Muscle of leg (tissue), 11 donors: Measurements from ENCODE around the gene TMEM41B. TPM values are rescaled to one million over a fixed set of nuclear protein-coding genes. Genes with fewer than 3 reads are reported as not detected.

Experiments
- DNase-seq: peaks from one replicate; pipeline ENCODE4 v3.0.0; 2013
- H3K27ac ChIP-seq: one replicate; pipeline ENCODE4 v1.5.1; 2013; ENCODE audit warnings: mild to moderate bottlenecking, low read length, control low read depth
- H3K27me3 ChIP-seq: one replicate; pipeline ENCODE4 v1.6.1; 2013; ENCODE audit warnings: low read length; ENCODE audit not compliant: control insufficient read depth, insufficient read depth
- H3K36me3 ChIP-seq: one replicate; pipeline ENCODE4 v1.6.1; 2013; ENCODE audit warnings: low read length; ENCODE audit not compliant: control insufficient read depth, insufficient read depth
- H3K4me1 ChIP-seq: one replicate; pipeline ENCODE4 v1.6.1; 2013; ENCODE audit warnings: low read length; ENCODE audit not compliant: control insufficient read depth, insufficient read depth
- H3K4me3 ChIP-seq: one replicate; pipeline ENCODE4 v1.5.1; 2013; ENCODE audit warnings: low read length, control low read depth
- H3K9me3 ChIP-seq: replicated peaks from 2 replicates; pipeline ENCODE4 v1.6.1; 2013; ENCODE audit warnings: low read depth, low read length; ENCODE audit not compliant: control insufficient read depth
- WGBS: methylation state at CpG from one replicate; pipeline ENCODE4 v1.1.5; 2013; ENCODE audit warnings: missing lambda C conversion rate; ENCODE audit not compliant: insufficient coverage; 5-methylcytosine and 5-hydroxymethylcytosine counted together
- polyA plus RNA-seq, 8 donors: library from polyadenylated mRNA; unstranded; fragments of 120-200 nt; gene quantifications; one replicate each; pipeline versions ENCODE4 v1.2.1 to v1.2.3, GENCODE V29; 2013; ENCODE audit warnings: inconsistent platforms in 1 of 8, low replicate concordance in 1 of 8; ENCODE audit not compliant: insufficient read length in 8 of 8, insufficient read depth in 1 of 8
- total RNA-seq: library from RNA; stranded (reverse); fragments of 120-200 nt; gene quantifications from one replicate; pipeline ENCODE4 v1.2.4, GENCODE V29; 2013

Gene TMEM41B
- total and polyA plus RNA-seq, 9 donors = 10.7 to 16.7 (median 13.9) TPM

DNA sequence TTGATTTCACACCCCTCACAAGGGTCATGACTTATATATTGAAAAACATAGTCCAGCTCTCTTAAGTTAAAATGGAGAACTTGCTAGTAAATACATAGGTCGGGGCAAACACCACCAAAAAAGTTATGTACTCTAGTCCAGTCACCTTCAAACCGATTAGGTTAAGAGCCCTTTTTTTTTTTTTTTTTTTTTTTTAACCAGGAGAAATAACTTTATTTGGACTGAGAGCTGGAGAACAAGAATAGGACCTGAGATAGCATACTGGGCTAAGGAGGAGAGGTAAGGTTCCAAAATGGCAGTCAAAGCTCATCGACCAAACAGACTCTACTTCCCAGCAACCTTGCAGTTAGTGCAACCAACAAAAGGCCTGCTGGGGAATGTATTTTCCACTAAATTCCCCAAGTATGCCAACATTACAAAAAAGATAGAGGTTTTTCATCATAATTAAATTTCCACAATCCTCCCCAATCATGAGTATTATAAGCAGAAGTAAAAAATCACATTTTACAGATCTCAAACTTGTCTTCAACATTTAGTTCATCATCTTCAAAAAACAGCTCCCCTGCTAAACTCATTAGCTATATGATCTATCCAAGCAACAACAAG lies 3.8 kb downstream of the TMEM41B start:
- H3K4me1 ChIP-seq = peaks cover 8% of the 10 kb centered on the region
- DNase-seq = peak; percentile 33
- H3K27ac ChIP-seq = no peak overlapping the region
- no CpG with 5 or more reads among the region's 3 CpGs for WGBS
- H3K4me3 ChIP-seq = no peak overlapping the region
- no peaks in the 10 kb centered on the region for H3K9me3 ChIP-seq
- H3K27me3 ChIP-seq = peaks cover 2% of the 10 kb centered on the region
- H3K36me3 ChIP-seq = no peaks in the 10 kb centered on the region

DNA sequence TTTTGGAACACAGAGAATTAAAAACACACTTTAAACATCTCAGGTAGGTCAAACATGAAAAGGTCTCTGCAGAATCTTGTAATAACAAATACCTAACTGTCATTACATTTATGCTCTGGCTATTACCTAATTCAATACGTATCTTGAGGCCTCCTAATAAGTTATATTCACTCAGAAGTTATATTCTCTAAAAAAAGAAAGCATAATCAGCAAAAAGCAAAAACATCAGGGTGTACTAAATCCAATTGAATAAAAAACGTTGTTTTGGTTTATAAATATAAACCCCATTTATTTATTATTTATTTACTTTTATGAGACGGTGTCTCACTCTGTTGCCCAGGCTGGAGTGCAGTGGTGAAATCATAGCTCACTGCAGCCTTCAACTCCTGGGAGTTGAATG lies 10.2 kb downstream of the TMEM41B start:
- H3K4me1 ChIP-seq = no peaks in the 10 kb centered on the region
- H3K27me3 ChIP-seq = no peaks in the 10 kb centered on the region
- H3K27ac ChIP-seq = no peak overlapping the region
- no peak overlapping the region for H3K4me3 ChIP-seq
- no peak for DNase-seq
- WGBS = no CpG with 5 or more reads among the region's 3 CpGs
- no peaks in the 10 kb centered on the region for H3K36me3 ChIP-seq
- no peaks in the 10 kb centered on the region for H3K9me3 ChIP-seq

DNA sequence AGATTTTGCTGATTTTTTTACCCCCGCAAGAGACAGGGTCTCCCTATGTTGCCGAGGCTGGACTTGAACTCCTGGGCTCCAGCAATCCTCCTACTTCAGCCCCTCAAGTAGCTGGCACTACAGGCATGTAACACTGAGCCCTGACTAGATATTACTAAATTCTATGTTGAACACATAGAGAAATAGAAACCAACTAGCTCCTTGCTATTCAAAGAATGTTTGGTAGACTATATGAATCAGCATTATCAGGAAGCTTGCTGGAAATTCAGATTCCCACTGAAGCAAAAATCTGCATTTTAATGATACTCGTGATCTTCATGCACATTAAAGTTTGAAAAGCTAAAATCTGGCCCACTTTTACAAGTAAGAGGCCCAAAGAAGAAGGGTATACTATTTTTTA lies 11.9 kb downstream of the TMEM41B start:
- H3K36me3 ChIP-seq = peaks cover 6% of the 10 kb centered on the region
- H3K27me3 ChIP-seq = no peaks in the 10 kb centered on the region
- no peak overlapping the region for H3K4me3 ChIP-seq
- no peak for DNase-seq
- no peaks in the 10 kb centered on the region for H3K4me1 ChIP-seq
- no peak overlapping the region for H3K27ac ChIP-seq
- H3K9me3 ChIP-seq = no peaks in the 10 kb centered on the region
- WGBS = no CpG with 5 or more reads among the region's 3 CpGs

DNA sequence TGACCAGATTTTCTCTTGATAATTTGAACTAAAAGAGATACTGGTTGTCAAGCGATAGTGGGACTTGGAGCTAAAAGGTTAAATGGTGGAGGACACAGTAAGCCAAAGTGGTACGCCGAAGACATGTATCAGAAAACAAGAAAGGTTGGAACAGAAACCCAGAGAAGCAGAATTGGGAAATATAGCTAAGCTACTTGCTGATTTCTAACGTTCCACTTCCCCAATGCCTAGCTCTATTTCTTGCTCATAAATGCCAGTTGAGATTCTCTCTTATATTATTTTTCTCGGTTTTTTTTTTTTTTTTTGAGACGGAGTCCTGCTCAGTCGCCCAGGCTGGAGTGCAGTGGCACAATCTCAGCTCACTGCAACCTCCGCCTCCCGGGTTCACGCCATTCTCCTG lies 12.7 kb downstream of the TMEM41B start:
- H3K27ac ChIP-seq = no peak overlapping the region
- H3K4me3 ChIP-seq = no peak overlapping the region
- 79% methylated on average over 2 of the region's 10 CpGs for WGBS
- DNase-seq = no peak
- no peaks in the 10 kb centered on the region for H3K9me3 ChIP-seq
- H3K4me1 ChIP-seq = no peaks in the 10 kb centered on the region
- H3K27me3 ChIP-seq = no peaks in the 10 kb centered on the region
- H3K36me3 ChIP-seq = peaks cover 12% of the 10 kb centered on the region

DNA sequence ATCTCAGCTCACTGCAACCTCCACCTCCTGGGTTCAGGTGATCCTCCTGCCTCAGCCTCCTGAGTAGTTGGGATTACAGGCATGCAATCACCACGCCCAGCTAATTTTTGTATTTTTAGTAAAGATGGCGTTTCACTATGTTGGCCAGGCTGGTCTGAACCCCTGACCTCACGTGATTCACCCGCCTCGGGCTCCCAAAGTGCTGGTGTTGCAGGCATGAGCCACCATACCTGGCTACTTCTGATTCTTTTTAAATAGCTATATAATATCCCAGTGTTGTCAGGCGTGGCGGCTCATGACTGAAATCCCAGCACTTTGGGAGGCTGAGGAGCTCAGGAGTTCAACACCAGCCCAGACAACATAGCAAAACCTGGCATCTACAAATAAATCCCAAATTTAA lies 20.7 kb downstream of the TMEM41B start:
- no peak overlapping the region for H3K4me3 ChIP-seq
- no peaks in the 10 kb centered on the region for H3K27me3 ChIP-seq
- WGBS = 90% methylated on average over 2 of the region's 7 CpGs
- no peak overlapping the region for H3K27ac ChIP-seq
- H3K36me3 ChIP-seq = peaks cover 30% of the 10 kb centered on the region
- DNase-seq = no peak
- H3K4me1 ChIP-seq = no peaks in the 10 kb centered on the region
- no peaks in the 10 kb centered on the region for H3K9me3 ChIP-seq

DNA sequence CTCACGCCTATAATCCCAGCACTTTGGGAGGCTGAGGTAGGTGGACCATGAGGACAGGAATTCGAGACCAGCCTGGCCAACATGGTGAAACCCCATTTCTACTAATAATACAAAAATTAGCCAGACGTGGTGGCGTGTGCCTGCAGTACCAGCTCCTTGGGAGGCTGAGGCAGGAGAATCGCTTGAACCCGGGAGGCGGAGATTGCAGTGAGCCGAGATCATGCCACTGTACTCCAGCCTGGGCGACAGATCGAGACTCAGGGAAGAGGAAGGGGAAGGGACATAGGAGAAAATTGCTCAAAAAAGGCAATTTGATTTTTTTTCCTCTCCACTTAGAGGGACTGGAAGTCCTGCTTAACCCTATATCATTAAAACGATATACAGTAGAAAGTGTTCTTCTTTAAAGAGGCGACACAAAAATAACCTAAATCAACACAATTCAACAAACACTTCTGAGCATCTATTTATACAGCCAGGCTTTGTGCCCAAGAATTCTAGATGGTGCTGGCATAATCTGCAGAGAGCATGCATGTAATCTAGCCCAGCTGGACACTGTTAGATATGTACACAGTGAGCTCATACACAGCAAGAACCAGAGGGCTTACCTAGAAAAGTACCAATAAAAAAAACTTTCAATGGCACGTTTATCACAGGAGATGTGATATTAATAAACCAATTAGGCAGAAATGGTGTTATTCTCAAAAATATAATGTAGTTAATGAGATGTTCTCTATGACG lies 28.4 kb downstream of the TMEM41B start:
- no peaks in the 10 kb centered on the region for H3K9me3 ChIP-seq
- H3K27ac ChIP-seq = no peak overlapping the region
- DNase-seq = no peak
- H3K36me3 ChIP-seq = peaks cover 14% of the 10 kb centered on the region
- no peak overlapping the region for H3K4me3 ChIP-seq
- whole genome bisulfite sequencing = 96% methylated on average over 7 of the region's 14 CpGs
- no peaks in the 10 kb centered on the region for H3K4me1 ChIP-seq
- no peaks in the 10 kb centered on the region for H3K27me3 ChIP-seq

DNA sequence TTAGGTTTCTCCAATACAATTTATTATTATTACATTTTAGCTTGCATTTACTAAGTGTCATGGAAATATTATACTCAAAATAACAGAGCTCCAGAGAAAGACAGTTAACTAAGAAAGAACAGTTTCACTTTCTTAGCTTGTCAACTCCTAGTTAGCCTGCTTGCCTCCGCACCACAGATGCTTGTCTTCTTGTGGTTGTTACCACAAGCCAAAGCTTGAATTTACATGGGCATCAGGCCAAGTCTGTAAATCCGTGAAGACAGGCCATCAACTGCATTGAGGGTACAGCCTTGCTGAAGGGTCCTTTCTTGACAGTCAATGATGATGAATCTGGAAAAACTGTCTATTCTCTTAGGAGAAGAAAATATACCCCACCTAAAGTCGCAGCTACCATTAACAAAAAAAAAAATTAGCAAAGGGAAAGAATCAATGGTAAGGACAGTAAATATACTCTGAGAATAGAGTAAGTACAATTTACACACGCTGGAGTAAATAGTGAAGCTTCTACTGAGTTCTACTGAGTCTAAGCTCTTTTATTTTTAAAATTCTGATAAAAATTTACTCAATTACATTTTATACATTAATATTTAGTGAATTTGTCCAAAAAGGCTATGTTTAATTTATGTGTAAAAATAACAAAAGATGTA lies 33.6 kb downstream of the TMEM41B start:
- peak; percentile 35 for DNase-seq
- Histone ChIP-seq H3K27me3 (no peaks in the 10 kb centered on the region), H3K9me3 (no peaks in the 10 kb centered on the region), H3K27ac (no peak overlapping the region), H3K4me3 (no peak overlapping the region), H3K4me1 (no peaks in the 10 kb centered on the region), H3K36me3 (peaks cover 17% of the 10 kb centered on the region)
- WGBS = 60% methylated on average over 1 of the region's 4 CpGs

DNA sequence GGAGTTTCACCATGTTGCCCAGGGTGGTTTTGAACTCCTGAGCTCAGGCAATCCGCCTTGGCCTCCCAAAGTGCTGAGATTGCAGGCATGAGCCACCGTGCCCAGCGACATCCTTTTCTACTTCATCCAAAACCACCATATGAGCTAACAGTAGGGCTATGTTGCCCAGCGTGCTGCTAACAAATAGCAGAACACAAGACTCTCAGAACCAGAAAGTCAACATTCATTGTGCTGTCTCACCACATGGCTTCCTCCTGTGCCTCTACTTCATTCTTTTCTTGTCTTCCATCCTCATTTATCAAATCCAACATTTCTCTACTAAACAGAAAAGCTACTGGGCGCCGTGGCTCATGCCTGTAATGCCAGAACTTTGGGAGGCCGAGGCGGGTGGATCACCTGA lies 37.2 kb downstream of the TMEM41B start:
- no peak overlapping the region for H3K4me3 ChIP-seq
- H3K9me3 ChIP-seq = no peaks in the 10 kb centered on the region
- DNase-seq = no peak
- H3K4me1 ChIP-seq = peaks cover 11% of the 10 kb centered on the region
- no peaks in the 10 kb centered on the region for H3K27me3 ChIP-seq
- 100% methylated on average over 7 of the region's 8 CpGs for WGBS
- H3K36me3 ChIP-seq = peaks cover 10% of the 10 kb centered on the region
- no peak overlapping the region for H3K27ac ChIP-seq

DNA sequence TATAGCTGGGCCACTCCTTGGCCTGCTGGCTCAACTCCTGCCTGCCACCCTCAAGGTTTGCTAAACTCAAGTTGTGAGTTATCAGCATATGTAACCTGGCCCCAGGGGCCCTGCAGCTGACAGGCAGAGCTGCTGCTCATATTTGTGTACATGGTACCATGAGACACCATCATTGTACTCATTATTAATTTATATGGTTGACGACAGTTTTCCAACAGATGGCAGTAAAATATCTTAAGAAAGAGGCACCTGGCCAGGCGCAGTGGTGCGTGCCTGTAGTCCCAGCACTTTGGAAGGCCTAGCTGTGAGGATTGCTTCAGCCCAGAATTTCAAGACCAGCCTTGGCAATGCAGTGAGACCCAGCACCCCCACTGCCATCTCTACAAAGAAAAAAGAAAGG lies 37.8 kb downstream of the TMEM41B start:
- peak; percentile 10 for DNase-seq
- Histone ChIP-seq H3K4me3 (no peak overlapping the region), H3K36me3 (peaks cover 10% of the 10 kb centered on the region), H3K27me3 (no peaks in the 10 kb centered on the region), H3K27ac (no peak overlapping the region), H3K9me3 (no peaks in the 10 kb centered on the region), H3K4me1 (peaks cover 11% of the 10 kb centered on the region)
- WGBS = 83% methylated on average over 3 of the region's 3 CpGs

DNA sequence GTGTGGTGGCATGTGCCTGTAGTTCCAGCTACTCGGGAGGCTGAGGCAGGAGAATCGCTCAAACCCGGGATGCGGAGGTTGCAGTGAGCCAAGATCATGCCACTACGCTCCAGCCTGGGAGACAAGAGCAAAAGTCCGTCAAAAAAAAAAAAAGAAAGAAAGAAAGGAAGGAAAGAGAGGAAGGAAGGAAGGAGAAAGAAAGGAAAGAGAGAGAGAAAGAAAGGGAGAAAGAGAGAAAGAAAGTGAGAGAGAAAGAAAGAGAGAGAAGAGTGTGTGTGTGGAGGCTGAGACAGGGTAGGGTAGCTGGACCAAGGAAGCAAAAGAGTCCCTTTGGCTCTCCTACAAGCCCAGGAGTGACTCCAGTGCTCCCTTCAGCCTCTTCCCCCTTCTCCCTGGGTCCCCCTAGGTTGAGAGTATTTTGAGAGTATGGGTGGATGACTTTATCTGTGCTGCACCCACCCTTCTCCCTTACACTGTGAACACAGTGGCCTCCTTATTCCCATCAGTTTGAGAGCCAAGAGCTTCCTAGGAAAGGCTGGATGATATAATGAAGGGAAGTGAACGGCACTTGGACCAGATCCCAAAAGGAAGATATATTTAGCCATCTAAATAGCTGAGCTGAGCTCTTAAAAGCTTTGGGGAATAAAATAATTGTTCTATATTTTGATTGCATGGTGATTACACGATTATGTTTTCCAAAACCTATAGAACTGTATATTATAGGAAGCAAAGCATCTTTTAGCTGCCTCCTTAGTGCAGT lies 39.7 kb downstream of the TMEM41B start:
- peaks cover 7% of the 10 kb centered on the region for H3K36me3 ChIP-seq
- peak; percentile 91 for DNase-seq
- H3K27ac ChIP-seq = peak overlapping the region; percentile 78
- WGBS = 76% methylated on average over 7 of the region's 8 CpGs
- no peak overlapping the region for H3K4me3 ChIP-seq
- peaks cover 13% of the 10 kb centered on the region for H3K4me1 ChIP-seq
- H3K9me3 ChIP-seq = no peaks in the 10 kb centered on the region
- no peaks in the 10 kb centered on the region for H3K27me3 ChIP-seq
